Keratinocyte (primary cell): Measurements from ENCODE around the gene MYCBPAP. TPM values are rescaled to one million over a fixed set of nuclear protein-coding genes. Genes with fewer than 3 reads are reported as not detected.

Source experiments
- DNase-seq: peaks from one replicate; pipeline ENCODE4 v3.0.0-alpha.2; 2011; ENCODE audit warnings: low read depth, missing footprints, low spot score
- FAIRE-seq: peaks from 2 replicates; lab custom pipeline; 2011; peaks lifted over from hg19 to GRCh38; lab: Jason Lieb, UNC
- H2AFZ ChIP-seq: 2 replicates; pipeline ENCODE4 v1.6.0; 2012; ENCODE audit warnings: low read length, control low read depth, inconsistent platforms; ENCODE audit not compliant: control insufficient read depth
- H3K27ac ChIP-seq: 2 replicates; pipeline ENCODE4 v1.5.1; 2011; ENCODE audit warnings: low read length; ENCODE audit not compliant: control insufficient read depth, insufficient read depth
- H3K27me3 ChIP-seq: 3 replicates; pipeline ENCODE4 v1.6.0; 2011; ENCODE audit warnings: low read length; ENCODE audit not compliant: control insufficient read depth, insufficient read depth; ENCODE audit errors: extremely low read depth
- H3K36me3 ChIP-seq, 2 experiments: 2 replicates in 1 of 2; 3 replicates in 1 of 2; pipeline ENCODE4 v1.5.1; 2011; ENCODE audit warnings: low read length in 2 of 2, mild to moderate bottlenecking in 1 of 2; ENCODE audit not compliant: control insufficient read depth in 2 of 2, insufficient read depth in 2 of 2; ENCODE audit errors: extremely low read depth in 1 of 2
- H3K4me1 ChIP-seq: 3 replicates; pipeline ENCODE4 v1.5.1; 2011; ENCODE audit warnings: low read length; ENCODE audit not compliant: control insufficient read depth, insufficient read depth; ENCODE audit errors: extremely low read depth
- H3K4me2 ChIP-seq: 3 replicates; pipeline ENCODE4 v1.6.0; 2011; ENCODE audit warnings: low read depth, low read length; ENCODE audit not compliant: control insufficient read depth, insufficient read depth; ENCODE audit errors: extremely low read depth
- H3K4me3 ChIP-seq, 3 experiments: fragments of 200-600 bp in 1 of 3; sonication (generic) in 1 of 3; 2 replicates in 2 of 3; 3 replicates in 1 of 3; pipeline ENCODE4 v1.5.1; 2011 to 2016; ENCODE audit warnings: low read length in 3 of 3, mild to moderate bottlenecking in 3 of 3, control low read depth in 2 of 3, inconsistent platforms in 1 of 3, low read depth in 1 of 3, mixed read lengths in 1 of 3, mixed run types in 1 of 3, moderate library complexity in 1 of 3; ENCODE audit not compliant: control insufficient read depth in 2 of 3, insufficient read depth in 2 of 3; ENCODE audit errors: extremely low read depth in 1 of 3
- H3K79me2 ChIP-seq: 2 replicates; pipeline ENCODE4 v1.6.0; 2012; ENCODE audit warnings: low read length; ENCODE audit not compliant: control insufficient read depth, insufficient read depth
- H3K9ac ChIP-seq: 3 replicates; pipeline ENCODE4 v1.6.0; 2011; ENCODE audit warnings: low read length; ENCODE audit not compliant: control insufficient read depth, insufficient read depth; ENCODE audit errors: extremely low read depth
- H3K9me1 ChIP-seq: 3 replicates; pipeline ENCODE4 v1.6.0; 2011; ENCODE audit warnings: low read length; ENCODE audit not compliant: control insufficient read depth, insufficient read depth; ENCODE audit errors: extremely low read depth
- H3K9me3 ChIP-seq: 2 replicates; pipeline ENCODE4 v1.5.1; 2012; ENCODE audit warnings: low read depth, low read length; ENCODE audit not compliant: control insufficient read depth
- H4K20me1 ChIP-seq: 3 replicates; pipeline ENCODE4 v1.6.0; 2011; ENCODE audit warnings: low read length; ENCODE audit not compliant: control insufficient read depth, insufficient read depth; ENCODE audit errors: extremely low read depth
- CTCF ChIP-seq, 3 experiments: IDR thresholded peaks in 1 of 3; conservative IDR thresholded peaks in 1 of 3; optimal IDR thresholded peaks in 1 of 3; 2 replicates in 2 of 3; 3 replicates in 1 of 3; pipeline versions ENCODE3 to v1.5.1; 2011; ENCODE audit warnings: low read length in 3 of 3, mild to moderate bottlenecking in 3 of 3, moderate library complexity in 2 of 3, control low read depth in 1 of 3, inconsistent platforms in 1 of 3; ENCODE audit not compliant: insufficient read depth in 2 of 3; ENCODE audit errors: extremely low read depth in 1 of 3
- EZH2 ChIP-seq: IDR thresholded peaks from one replicate; pipeline ENCODE4 v1.6.1; 2012; ENCODE audit warnings: inconsistent platforms, mild to moderate bottlenecking, low read length, moderate library complexity
- dilution Hi-C: fragments of 300-500 bp; cut with MboI; formaldehyde crosslinking; loops from one replicate; pipeline ENCODE4 v1.7.0; 2020; ENCODE audit warnings: low sequenced_read_pairs; ENCODE audit not compliant: extremely low pct_ligation_motif_present
- polyA plus RNA-seq, 5 experiments: library from polyadenylated mRNA; depleted of rRNA in 3 of 5; stranded (reverse) in 3 of 5; stranded (forward) in 1 of 5; unstranded in 1 of 5; fragments of >200 nt; gene quantifications; 1 replicate in 1 of 5; 2 replicates in 3 of 5; 3 replicates in 1 of 5; pipeline versions ENCODE4 v1.2.1 to v1.2.3, GENCODE V29; 2011 to 2012; ENCODE audit warnings: missing spikeins in 2 of 5, low read depth in 1 of 5, low replicate concordance in 1 of 5

Gene MYCBPAP
- polyA plus RNA-seq, 1 donor (not counting 4 experiments of a cell fraction or from before 2014, with no cell fraction given), result 9.5 TPM

GRCh38 chr17:50542795-50543774, 34.8 kb downstream of the MYCBPAP start:
- peaks cover 57% of the 10 kb centered on the region for H3K4me1 ChIP-seq
- H3K9ac ChIP-seq, result peak overlapping the region; percentile 61
- peaks cover 16% of the 10 kb centered on the region for H3K79me2 ChIP-seq
- no peak overlapping the region for H2AFZ ChIP-seq
- TF ChIP-seq EZH2 (no peak), CTCF (optimal IDR thresholded peaks at IDR 0.05 in 1 of 3, IDR thresholded peaks at IDR 0.05 in 1 of 3, conservative IDR thresholded peaks at IDR 0.05 in 1 of 3; ENCODE audit: extremely low read depth in 1 of 3, insufficient read depth in 2 of 3, low read length in 3 of 3) (no peak)
- H3K9me3 ChIP-seq, result no peaks in the 10 kb centered on the region
- H4K20me1 ChIP-seq, result peaks cover 4% of the 10 kb centered on the region
- FAIRE-seq, result peak; percentile 67
- H3K9me1 ChIP-seq, result peaks cover 3% of the 10 kb centered on the region
- H3K27me3 ChIP-seq, result no peaks in the 10 kb centered on the region
- DNase-seq, result no peak
- dilution Hi-C loops, result no loop called here
- peak overlapping the region; percentile 82 for H3K4me2 ChIP-seq
- peak overlapping the region in 1 of 3 experiments; percentile 17 for H3K4me3 ChIP-seq
- H3K27ac ChIP-seq, result peak overlapping the region; percentile 53
- H3K36me3 ChIP-seq, result peaks cover 18 to 35% of the 10 kb centered on the region in 2 experiments

- no peak overlapping the region for H3K4me3 ChIP-seq
- H3K27me3 ChIP-seq, result no peaks in the 10 kb centered on the region
- no peak overlapping the region for H3K27ac ChIP-seq
- H2AFZ ChIP-seq, result no peak overlapping the region
- TF ChIP-seq CTCF (optimal IDR thresholded peaks at IDR 0.05 in 1 of 3, IDR thresholded peaks at IDR 0.05 in 1 of 3, conservative IDR thresholded peaks at IDR 0.05 in 1 of 3; ENCODE audit: extremely low read depth in 1 of 3, insufficient read depth in 2 of 3, low read length in 3 of 3) (no peak), EZH2 (no peak)
- no peaks in the 10 kb centered on the region for H3K9me3 ChIP-seq
- H3K36me3 ChIP-seq, result peaks cover 11 to 24% of the 10 kb centered on the region in 2 experiments
- H3K9me1 ChIP-seq, result peaks cover 2% of the 10 kb centered on the region
- DNase-seq (no peak), FAIRE-seq (no peak)
- no peak overlapping the region for H3K4me2 ChIP-seq
- peaks cover 3% of the 10 kb centered on the region for H3K79me2 ChIP-seq
- H3K9ac ChIP-seq, result no peak overlapping the region
- dilution Hi-C loops, result no loop called here
- H3K4me1 ChIP-seq, result peaks cover 44% of the 10 kb centered on the region
- peaks cover 3% of the 10 kb centered on the region for H4K20me1 ChIP-seq
Observed at GRCh38 chr17:50544516-50544915, 36.3 kb downstream of the MYCBPAP start.
